ENCODE measurements around the gene PRKCH. TPM values are rescaled to one million over a fixed set of nuclear protein-coding genes. Genes with fewer than 3 reads are reported as not detected.

The PRKCH gene
- total RNA-seq, 1 donor: 3.3 TPM

DNA sequence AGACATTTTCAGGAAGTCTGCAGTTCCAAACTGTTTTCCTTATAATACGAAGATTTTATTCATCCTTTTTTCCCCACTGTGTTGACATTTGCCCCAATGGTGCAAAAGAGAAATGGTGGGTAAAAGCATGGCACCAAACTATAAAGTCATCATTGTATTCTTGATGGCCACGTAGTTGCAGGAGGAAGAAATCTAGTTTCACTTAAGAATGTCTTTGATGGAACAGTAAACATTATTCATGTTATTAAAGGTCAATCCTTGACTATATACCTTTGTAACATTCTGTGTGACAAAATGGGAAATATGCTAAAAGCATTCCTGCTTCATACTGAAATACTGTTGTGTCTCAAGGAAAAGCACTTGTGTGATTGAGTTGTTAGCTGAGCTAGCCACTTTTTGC, 80.1 kb downstream of the PRKCH start:
- Histone ChIP-seq H2AFZ (ENCODE audit: low read length) (no peak overlapping the region), H3K4me2 (ENCODE audit: insufficient read depth, low read length) (no peak overlapping the region), H3K4me1 (ENCODE audit: insufficient read depth, low read length) (no peaks in the 10 kb centered on the region), H3K79me2 (ENCODE audit: insufficient read depth, low read length) (no peaks in the 10 kb centered on the region), H3K36me3 (ENCODE audit: insufficient read depth, low read length) (no peaks in the 10 kb centered on the region), H3K27ac (ENCODE audit: low read depth, low read length) (no peak overlapping the region), H4K20me1 (ENCODE audit: insufficient read depth, low read length) (no peaks in the 10 kb centered on the region), H3K4me3 (ENCODE audit: insufficient read depth, low read length) (no peak overlapping the region), H3K27me3 (ENCODE audit: insufficient read depth, low read length) (peaks cover 32% of the 10 kb centered on the region), H3K9me3 (ENCODE audit: low read depth, low read length) (no peaks in the 10 kb centered on the region)
- TF ChIP-seq, protein P1, sequence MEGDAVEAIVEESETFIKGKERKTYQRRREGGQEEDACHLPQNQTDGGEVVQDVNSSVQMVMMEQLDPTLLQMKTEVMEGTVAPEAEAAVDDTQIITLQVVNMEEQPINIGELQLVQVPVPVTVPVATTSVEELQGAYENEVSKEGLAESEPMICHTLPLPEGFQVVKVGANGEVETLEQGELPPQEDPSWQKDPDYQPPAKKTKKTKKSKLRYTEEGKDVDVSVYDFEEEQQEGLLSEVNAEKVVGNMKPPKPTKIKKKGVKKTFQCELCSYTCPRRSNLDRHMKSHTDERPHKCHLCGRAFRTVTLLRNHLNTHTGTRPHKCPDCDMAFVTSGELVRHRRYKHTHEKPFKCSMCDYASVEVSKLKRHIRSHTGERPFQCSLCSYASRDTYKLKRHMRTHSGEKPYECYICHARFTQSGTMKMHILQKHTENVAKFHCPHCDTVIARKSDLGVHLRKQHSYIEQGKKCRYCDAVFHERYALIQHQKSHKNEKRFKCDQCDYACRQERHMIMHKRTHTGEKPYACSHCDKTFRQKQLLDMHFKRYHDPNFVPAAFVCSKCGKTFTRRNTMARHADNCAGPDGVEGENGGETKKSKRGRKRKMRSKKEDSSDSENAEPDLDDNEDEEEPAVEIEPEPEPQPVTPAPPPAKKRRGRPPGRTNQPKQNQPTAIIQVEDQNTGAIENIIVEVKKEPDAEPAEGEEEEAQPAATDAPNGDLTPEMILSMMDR (IDR thresholded peaks at IDR 0.05; ENCODE audit: extremely low read depth, low read depth, low read length): no peak
- no peak for DNase-seq (ENCODE audit: insufficient read length, low spot score, missing footprints)

DNA sequence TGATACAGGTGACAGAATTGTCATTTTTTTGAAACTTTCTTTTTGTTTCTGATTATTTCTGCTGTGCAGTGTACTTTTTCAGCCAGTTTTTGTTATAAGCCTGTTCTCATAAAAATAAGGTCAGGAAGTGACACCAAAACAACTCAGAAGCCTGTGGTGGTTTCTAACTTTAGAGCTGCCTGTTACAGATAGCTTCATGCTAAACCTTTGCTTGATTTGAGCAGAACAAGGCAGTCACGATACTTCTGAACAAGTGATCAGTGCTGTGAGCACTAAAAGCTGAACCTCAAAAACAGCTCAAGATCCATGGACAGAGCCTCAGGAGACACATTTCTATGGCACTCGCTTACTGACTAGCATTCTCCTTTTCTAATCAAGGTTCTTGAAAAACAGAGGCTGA, 82.0 kb downstream of the PRKCH start:
- no peak overlapping the region for H3K4me2 ChIP-seq (ENCODE audit: insufficient read depth, low read length)
- H3K79me2 ChIP-seq (ENCODE audit: insufficient read depth, low read length): no peaks in the 10 kb centered on the region
- H3K36me3 ChIP-seq (ENCODE audit: insufficient read depth, low read length): no peaks in the 10 kb centered on the region

DNA sequence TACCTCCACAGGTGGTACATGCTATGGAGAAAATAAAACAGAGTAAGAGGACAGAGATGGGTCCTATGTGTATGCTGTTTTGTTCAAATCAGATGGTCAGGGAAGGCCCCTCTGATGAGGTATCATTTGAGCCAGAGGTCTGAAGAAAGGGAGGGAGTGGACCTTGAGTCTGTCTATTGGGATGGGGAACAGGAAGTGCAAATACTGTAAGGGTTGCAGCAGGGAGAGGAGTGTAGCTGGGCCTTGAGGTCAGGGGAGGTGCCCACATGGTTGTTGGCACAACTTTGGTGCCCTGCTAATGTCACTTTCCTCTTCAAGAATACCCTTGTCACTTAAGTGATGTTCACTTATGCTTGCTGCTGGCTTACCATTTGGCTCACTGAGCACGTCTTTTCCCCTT, 83.3 kb downstream of the PRKCH start:
- no peak overlapping the region for H3K27ac ChIP-seq (ENCODE audit: low read depth, low read length)
- no peak overlapping the region for H3K4me2 ChIP-seq (ENCODE audit: insufficient read depth, low read length)
- no peaks in the 10 kb centered on the region for H3K9me3 ChIP-seq (ENCODE audit: low read depth, low read length)
- no peaks in the 10 kb centered on the region for H3K4me1 ChIP-seq (ENCODE audit: insufficient read depth, low read length)
- H4K20me1 ChIP-seq (ENCODE audit: insufficient read depth, low read length): no peaks in the 10 kb centered on the region
- H3K4me3 ChIP-seq (ENCODE audit: insufficient read depth, low read length): no peak overlapping the region
- TF ChIP-seq, protein P1 (IDR thresholded peaks at IDR 0.05; ENCODE audit: extremely low read depth, low read depth, low read length): no peak
- DNase-seq (ENCODE audit: insufficient read length, low spot score, missing footprints): no peak
- H3K27me3 ChIP-seq (ENCODE audit: insufficient read depth, low read length): peaks cover 24% of the 10 kb centered on the region
- H3K36me3 ChIP-seq (ENCODE audit: insufficient read depth, low read length): no peaks in the 10 kb centered on the region
- no peak overlapping the region for H2AFZ ChIP-seq (ENCODE audit: low read length)
- no peaks in the 10 kb centered on the region for H3K79me2 ChIP-seq (ENCODE audit: insufficient read depth, low read length)

More for the DNA sequence above, 82.0 kb downstream of the PRKCH start:
- TF ChIP-seq, protein P1 (IDR thresholded peaks at IDR 0.05; ENCODE audit: extremely low read depth, low read depth, low read length): no peak
- no peak overlapping the region for H3K4me3 ChIP-seq (ENCODE audit: insufficient read depth, low read length)
- no peaks in the 10 kb centered on the region for H3K9me3 ChIP-seq (ENCODE audit: low read depth, low read length)
- H3K4me1 ChIP-seq (ENCODE audit: insufficient read depth, low read length): no peaks in the 10 kb centered on the region
- H3K27me3 ChIP-seq (ENCODE audit: insufficient read depth, low read length): peaks cover 31% of the 10 kb centered on the region
- no peaks in the 10 kb centered on the region for H4K20me1 ChIP-seq (ENCODE audit: insufficient read depth, low read length)
- no peak overlapping the region for H2AFZ ChIP-seq (ENCODE audit: low read length)
- no peak for DNase-seq (ENCODE audit: insufficient read length, low spot score, missing footprints)
- H3K27ac ChIP-seq (ENCODE audit: low read depth, low read length): no peak overlapping the region

DNA sequence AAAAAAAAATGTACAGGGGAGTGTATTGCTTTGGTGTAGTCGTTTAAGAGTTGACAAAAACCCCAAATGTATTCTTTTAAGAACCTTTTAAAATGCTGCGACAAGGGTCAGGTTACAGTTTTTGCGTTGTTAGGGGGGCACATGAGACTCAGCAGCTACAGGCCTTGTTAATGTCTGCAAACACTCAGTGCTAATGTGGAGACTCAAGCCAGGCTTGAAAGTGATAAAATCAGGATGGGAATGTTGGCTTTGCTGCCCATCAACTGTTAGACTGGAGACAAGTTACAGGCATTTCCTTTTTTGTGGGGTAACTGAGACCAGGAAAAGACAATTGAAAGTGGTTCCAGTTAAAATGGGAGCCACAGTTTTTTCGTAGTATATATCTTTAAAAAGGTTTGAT, 84.8 kb downstream of the PRKCH start:
- Histone ChIP-seq H3K36me3 (ENCODE audit: insufficient read depth, low read length) (no peaks in the 10 kb centered on the region), H3K27ac (ENCODE audit: low read depth, low read length) (no peak overlapping the region), H3K4me1 (ENCODE audit: insufficient read depth, low read length) (no peaks in the 10 kb centered on the region), H3K4me2 (ENCODE audit: insufficient read depth, low read length) (no peak overlapping the region), H3K9me3 (ENCODE audit: low read depth, low read length) (no peaks in the 10 kb centered on the region), H3K4me3 (ENCODE audit: insufficient read depth, low read length) (no peak overlapping the region), H3K27me3 (ENCODE audit: insufficient read depth, low read length) (peaks cover 12% of the 10 kb centered on the region), H4K20me1 (ENCODE audit: insufficient read depth, low read length) (no peaks in the 10 kb centered on the region), H3K79me2 (ENCODE audit: insufficient read depth, low read length) (no peaks in the 10 kb centered on the region), H2AFZ (ENCODE audit: low read length) (no peak overlapping the region)
- DNase-seq (ENCODE audit: insufficient read length, low spot score, missing footprints): no peak
- TF ChIP-seq, protein P1 (IDR thresholded peaks at IDR 0.05; ENCODE audit: extremely low read depth, low read depth, low read length): no peak
